B cell (primary cell): ENCODE measurements around the gene ANKFY1. TPM values are rescaled to one million over a fixed set of nuclear protein-coding genes. Genes with fewer than 3 reads are reported as not detected.

Experiments used
- ATAC-seq: fragments of 200-7000 bp; cut with Tn5 transposase; one replicate; pipeline ENCODE4 v1.10.0; 2021; ENCODE audit warnings: low read depth, mild to moderate bottlenecking, moderate number of reproducible peaks, moderate library complexity
- CTCF ChIA-PET: fragments of 350-600 bp; sonication (Branson Sonifier 250); formaldehyde crosslinking; loops from one replicate; lab custom pipeline; 2021; ENCODE audit warnings: antibody characterized with exemption, inconsistent platforms; lab: Charles Lee
- POLR2A ChIA-PET: fragments of 350-600 bp; sonication (Branson Sonifier 250); formaldehyde crosslinking; loops from one replicate; lab custom pipeline; 2021; ENCODE audit warnings: antibody characterized with exemption; lab: Charles Lee
- DNase-seq: peaks from one replicate; pipeline ENCODE4 v3.0.0; 2013
- H2AFZ ChIP-seq: 2 replicates; pipeline ENCODE4 v1.6.1; 2012; ENCODE audit warnings: mild to moderate bottlenecking, low read depth, low read length; ENCODE audit not compliant: insufficient read depth, poor library complexity, severe bottlenecking
- H3K27ac ChIP-seq, 2 donors: 1 replicate in 1 of 2; 2 replicates in 1 of 2; pipeline ENCODE4 v1.5.1; 2012 to 2013; ENCODE audit warnings: low read length in 2 of 2, mild to moderate bottlenecking in 2 of 2, moderate library complexity in 1 of 2
- H3K27me3 ChIP-seq, 4 experiments: fragments of 200-600 bp in 1 of 4; sonication (generic) in 1 of 4; replicated peaks in 1 of 4; 1 replicate in 2 of 4; 2 replicates in 2 of 4; pipeline versions ENCODE4 v1.6.1 to v1.7.0; 2013 to 2016; ENCODE audit warnings: low read length in 3 of 4, mild to moderate bottlenecking in 2 of 4, mixed read lengths in 1 of 4, moderate library complexity in 1 of 4; ENCODE audit not compliant: insufficient read depth in 4 of 4, control insufficient read depth in 3 of 4; ENCODE audit errors: control extremely low read depth in 1 of 4
- H3K36me3 ChIP-seq, 2 experiments: replicated peaks in 1 of 2; 1 replicate in 1 of 2; 2 replicates in 1 of 2; pipeline versions ENCODE4 v1.6.1 to v1.7.1; 2013; ENCODE audit warnings: low read length in 1 of 2; ENCODE audit not compliant: insufficient read depth in 2 of 2, control insufficient read depth in 1 of 2; ENCODE audit errors: control extremely low read depth in 1 of 2, extremely low read depth in 1 of 2
- H3K4me1 ChIP-seq, 2 donors: fragments of 200-600 bp in 1 of 2; sonication (generic) in 1 of 2; 1 replicate in 1 of 2; 2 replicates in 1 of 2; pipeline versions ENCODE4 v1.5.1 to v1.6.1; 2013 to 2017; ENCODE audit warnings: low read length in 2 of 2; ENCODE audit not compliant: control insufficient read depth in 2 of 2, insufficient read depth in 2 of 2
- H3K4me2 ChIP-seq: replicated peaks from 2 replicates; pipeline ENCODE3; 2012; ENCODE audit warnings: mild to moderate bottlenecking, low read depth, low read length; ENCODE audit not compliant: poor library complexity, severe bottlenecking
- H3K4me3 ChIP-seq, 5 experiments: fragments of 200-600 bp in 1 of 5; sonication (generic) in 1 of 5; 1 replicate in 3 of 5; 2 replicates in 2 of 5; pipeline versions ENCODE4 v1.5.1 to v1.7.0; 2011 to 2016; ENCODE audit warnings: low read length in 4 of 5, mild to moderate bottlenecking in 4 of 5, low read depth in 2 of 5, control low read depth in 1 of 5, moderate library complexity in 1 of 5; ENCODE audit not compliant: insufficient read depth in 1 of 5; ENCODE audit errors: control extremely low read depth in 1 of 5, extremely low read depth in 1 of 5
- H3K79me2 ChIP-seq: fragments of 200-600 bp; sonication (generic); one replicate; pipeline ENCODE4 v1.6.0; 2016; ENCODE audit warnings: low read length; ENCODE audit not compliant: control insufficient read depth, insufficient read depth
- H3K9ac ChIP-seq: fragments of 200-600 bp; sonication (generic); 2 replicates; pipeline ENCODE4 v1.6.1; 2017; ENCODE audit warnings: mild to moderate bottlenecking, low read length, moderate library complexity
- H3K9me3 ChIP-seq, 3 donors: one replicate each; pipeline versions ENCODE4 v1.6.1 to v1.7.1; 2013; ENCODE audit warnings: low read length in 2 of 3; ENCODE audit not compliant: control insufficient read depth in 2 of 3, insufficient read depth in 1 of 3; ENCODE audit errors: control extremely low read depth in 1 of 3
- H4K20me1 ChIP-seq: 2 replicates; pipeline ENCODE4 v1.6.0; 2012; ENCODE audit warnings: mild to moderate bottlenecking, low read length; ENCODE audit not compliant: insufficient read depth, control insufficient read depth, poor library complexity, severe bottlenecking
- H3K27ac Mint-ChIP-seq: one replicate; pipeline ENCODE4 v1.8.0; 2021; ENCODE audit warnings: mixed read lengths
- H3K27me3 Mint-ChIP-seq: one replicate; pipeline ENCODE4 v1.8.0; 2021; ENCODE audit warnings: mixed read lengths
- H3K4me1 Mint-ChIP-seq: one replicate; pipeline ENCODE4 v1.8.0; 2021; ENCODE audit warnings: mixed read lengths
- H3K4me3 Mint-ChIP-seq: one replicate; pipeline ENCODE4 v1.8.0; 2021; ENCODE audit warnings: mixed read lengths
- H3K9me3 Mint-ChIP-seq: one replicate; pipeline ENCODE4 v1.8.0; 2022; ENCODE audit warnings: mixed read lengths; ENCODE audit not compliant: insufficient read depth
- CTCF ChIP-seq: fragments of 200-600 bp; IDR thresholded peaks from one replicate; pipeline ENCODE4 v1.8.0; 2022; ENCODE audit warnings: antibody characterized with exemption, mild to moderate bottlenecking
- EZH2 ChIP-seq: IDR thresholded peaks from 2 replicates; pipeline ENCODE4 v1.6.1; 2012; ENCODE audit warnings: borderline replicate concordance, low read depth, mild to moderate bottlenecking, moderate library complexity, low read length; ENCODE audit not compliant: insufficient read depth, poor library complexity, severe bottlenecking
- WGBS: methylation state at CpG from one replicate; pipeline ENCODE4 v1.1.5; 2013; ENCODE audit warnings: missing lambda C conversion rate; ENCODE audit not compliant: insufficient coverage; 5-methylcytosine and 5-hydroxymethylcytosine counted together
- intact Hi-C: fragments of 100-400 bp; cut with micrococcal nuclease; formaldehyde crosslinking; loops from one replicate; pipeline ENCODE4 v1.10.0; 2022
- polyA minus RNA-seq: library from RNA; depleted of rRNA, polyadenylated mRNA; stranded (reverse); fragments of >200 nt; gene quantifications from 2 replicates; pipeline ENCODE4 v1.2.3, GENCODE V29; 2012
- polyA plus RNA-seq: library from polyadenylated mRNA; depleted of rRNA; stranded (reverse); fragments of >200 nt; gene quantifications from 2 replicates; pipeline ENCODE4 v1.2.3, GENCODE V29; 2012
- total RNA-seq, 2 donors: library from RNA; stranded (reverse); fragments of 120-200 nt in 1 of 2; gene quantifications; 1 replicate in 1 of 2; 2 replicates in 1 of 2; pipeline versions ENCODE4 v1.2.3 to v1.2.4, GENCODE V29; 2013 to 2022

Gene ANKFY1
- total RNA-seq (63.9 and 68.4 TPM in 2 replicates), polyA plus RNA-seq (23.1 and 38.8 TPM in 2 replicates), polyA minus RNA-seq (31.3 and 55.4 TPM in 2 replicates)
- 18.9 TPM for total RNA-seq (2013)

- peak; percentile 97 for DNase-seq
- ChIA-PET CTCF (interaction anchor here (0.7 to 1.9 kb wide), 4 partner anchors 14 to 150 kb away, joined by 3 to 7 read pairs (median 3); no protein-coding TSS in a partner anchor), POLR2A (interaction anchor here (1.0 kb wide), 1 partner anchor 120 kb away, joined by 12 read pairs; the partner anchor contains the start of genes CYB5D2 and ZZEF1)
- TF ChIP-seq CTCF (no peak), EZH2 (no peak)
- H3K27me3 Mint-ChIP-seq: no peaks in the 10 kb centered on the region
- WGBS: under 1% methylated on average over 82 of the region's 85 CpGs
- peak within 1 kb of the TSS; percentile 80 for H3K4me2 ChIP-seq
- H3K27ac ChIP-seq: peak within 1 kb of the TSS; percentile 38 to 89
- peak within 1 kb of the TSS; percentile 97 for H2AFZ ChIP-seq
- no peaks in the 10 kb centered on the region for H3K9me3 Mint-ChIP-seq
- H3K9me3 ChIP-seq: peaks cover 0 to 7% (median 7%) of the 10 kb centered on the region in 3 donors
- peaks cover 68% of the 10 kb centered on the region for H3K79me2 ChIP-seq
- intact Hi-C loops: loop anchor here (1.0 to 5.0 kb wide), 2 partner anchors 103 to 121 kb away; partner anchors contain the start of genes CYB5D2, UBE2G1 and ZZEF1
- peak within 1 kb of the TSS; percentile 94 for H3K9ac ChIP-seq
- H3K36me3 ChIP-seq: peaks cover 0 to 16% of the 10 kb centered on the region in 2 experiments
- H3K27ac Mint-ChIP-seq: peak within 1 kb of the TSS; percentile 82
- H3K4me3 Mint-ChIP-seq: peak within 1 kb of the TSS; percentile 92
- no peaks in the 10 kb centered on the region for H3K27me3 ChIP-seq
- peaks cover 29% of the 10 kb centered on the region for H4K20me1 ChIP-seq
- ATAC-seq: peak; percentile 96
- H3K4me3 ChIP-seq: peak within 1 kb of the TSS; percentile 53 to 82 (median 77)
- peaks cover 19 to 27% of the 10 kb centered on the region in 2 donors for H3K4me1 ChIP-seq
- peaks cover 38% of the 10 kb centered on the region for H3K4me1 Mint-ChIP-seq
Measured at GRCh38 chr17:4263282-4264215, at the start of gene ANKFY1. TSS of gene ANKFY1 (minus strand) at chr17:4263979. CDS start at chr17:4263941, 38 bp downstream.
